ENCODE measurements around the gene RNF144B.

DNA sequence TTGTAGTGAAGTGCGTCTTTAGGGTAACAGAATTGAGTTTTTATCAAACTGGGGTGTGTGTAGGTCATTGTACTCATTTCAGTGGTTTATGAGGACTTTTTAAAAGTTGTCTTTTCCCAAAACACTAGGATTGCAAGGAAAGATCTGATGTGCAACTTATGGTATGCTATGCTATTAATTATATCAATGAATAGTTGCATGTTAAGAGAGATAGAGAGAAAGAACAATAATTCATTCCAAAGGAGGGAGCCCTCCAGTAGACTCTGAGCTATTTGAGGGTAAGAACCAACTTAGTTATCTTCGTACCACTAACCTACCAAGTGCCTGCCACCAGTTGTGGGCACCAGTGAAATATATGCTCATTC, 117.1 kb downstream of the RNF144B start:
- TF ChIP-seq, protein P1, sequence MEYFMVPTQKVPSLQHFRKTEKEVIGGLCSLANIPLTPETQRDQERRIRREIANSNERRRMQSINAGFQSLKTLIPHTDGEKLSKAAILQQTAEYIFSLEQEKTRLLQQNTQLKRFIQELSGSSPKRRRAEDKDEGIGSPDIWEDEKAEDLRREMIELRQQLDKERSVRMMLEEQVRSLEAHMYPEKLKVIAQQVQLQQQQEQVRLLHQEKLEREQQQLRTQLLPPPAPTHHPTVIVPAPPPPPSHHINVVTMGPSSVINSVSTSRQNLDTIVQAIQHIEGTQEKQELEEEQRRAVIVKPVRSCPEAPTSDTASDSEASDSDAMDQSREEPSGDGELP (CRISPR knock-in tag; IDR thresholded peaks at IDR 0.05; ENCODE audit: borderline replicate concordance): no peak
- TF ChIP-seq, protein P2, sequence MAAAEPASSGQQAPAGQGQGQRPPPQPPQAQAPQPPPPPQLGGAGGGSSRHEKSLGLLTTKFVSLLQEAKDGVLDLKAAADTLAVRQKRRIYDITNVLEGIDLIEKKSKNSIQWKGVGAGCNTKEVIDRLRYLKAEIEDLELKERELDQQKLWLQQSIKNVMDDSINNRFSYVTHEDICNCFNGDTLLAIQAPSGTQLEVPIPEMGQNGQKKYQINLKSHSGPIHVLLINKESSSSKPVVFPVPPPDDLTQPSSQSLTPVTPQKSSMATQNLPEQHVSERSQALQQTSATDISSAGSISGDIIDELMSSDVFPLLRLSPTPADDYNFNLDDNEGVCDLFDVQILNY (CRISPR knock-in tag; IDR thresholded peaks at IDR 0.05): no peak
- TF ChIP-seq NRF1 (conservative IDR thresholded peaks at IDR 0.05 in 1 of 2, IDR thresholded peaks at IDR 0.05 in 1 of 2) (no peak), ZNF445 (CRISPR knock-in tag; IDR thresholded peaks at IDR 0.05; ENCODE audit: low read depth) (no peak), TEAD2 (tag; IDR thresholded peaks at IDR 0.05) (no peak), SPI1 (IDR thresholded peaks at IDR 0.05; ENCODE audit: borderline replicate concordance, low read depth, low read length) (no peak), POLR2A (conservative IDR thresholded peaks at IDR 0.05) (no peak), ZNF253 (CRISPR knock-in tag; conservative IDR thresholded peaks at IDR 0.05) (no peak)
- TF ChIP-seq, protein P3, sequence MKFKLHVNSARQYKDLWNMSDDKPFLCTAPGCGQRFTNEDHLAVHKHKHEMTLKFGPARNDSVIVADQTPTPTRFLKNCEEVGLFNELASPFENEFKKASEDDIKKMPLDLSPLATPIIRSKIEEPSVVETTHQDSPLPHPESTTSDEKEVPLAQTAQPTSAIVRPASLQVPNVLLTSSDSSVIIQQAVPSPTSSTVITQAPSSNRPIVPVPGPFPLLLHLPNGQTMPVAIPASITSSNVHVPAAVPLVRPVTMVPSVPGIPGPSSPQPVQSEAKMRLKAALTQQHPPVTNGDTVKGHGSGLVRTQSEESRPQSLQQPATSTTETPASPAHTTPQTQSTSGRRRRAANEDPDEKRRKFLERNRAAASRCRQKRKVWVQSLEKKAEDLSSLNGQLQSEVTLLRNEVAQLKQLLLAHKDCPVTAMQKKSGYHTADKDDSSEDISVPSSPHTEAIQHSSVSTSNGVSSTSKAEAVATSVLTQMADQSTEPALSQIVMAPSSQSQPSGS (CRISPR knock-in tag; IDR thresholded peaks at IDR 0.05): no peak
- TF ChIP-seq, protein P4, sequence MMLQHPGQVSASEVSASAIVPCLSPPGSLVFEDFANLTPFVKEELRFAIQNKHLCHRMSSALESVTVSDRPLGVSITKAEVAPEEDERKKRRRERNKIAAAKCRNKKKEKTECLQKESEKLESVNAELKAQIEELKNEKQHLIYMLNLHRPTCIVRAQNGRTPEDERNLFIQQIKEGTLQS (IDR thresholded peaks at IDR 0.05): no peak
- TF ChIP-seq, protein P4 (CRISPR knock-in tag; conservative IDR thresholded peaks at IDR 0.05): no peak

All from K562 (cell line).